DND-41 (cell line): ENCODE data around the gene PLEKHA7.
A peak's percentile ranks its signal among the peaks of the same experiment; 100 is the strongest.

Experiments used
- ATAC-seq: fragments of 200-7000 bp; cut with Tn5 transposase; 3 replicates; pipeline ENCODE4 v1.9.1; 2021; ENCODE audit warnings: low read depth; ENCODE audit not compliant: insufficient read depth
- DNase-seq: peaks from one replicate; pipeline ENCODE4 v3.0.0-alpha.2; 2020
- H2AFZ ChIP-seq: 2 replicates; pipeline ENCODE4 v1.6.0; 2012; ENCODE audit warnings: low read depth, low read length
- H3K27ac ChIP-seq: 2 replicates; pipeline ENCODE4 v1.5.1; 2012; ENCODE audit warnings: low read length, inconsistent platforms
- H3K27me3 ChIP-seq: fragments of 200-600 bp; sonication (generic); 2 replicates; pipeline ENCODE4 v1.6.0; 2012; ENCODE audit warnings: low read length, mild to moderate bottlenecking, inconsistent platforms; ENCODE audit not compliant: insufficient read depth, poor library complexity
- H3K36me3 ChIP-seq: 2 replicates; pipeline ENCODE4 v1.5.1; 2012; ENCODE audit warnings: low read length, inconsistent platforms; ENCODE audit not compliant: insufficient read depth
- H3K4me1 ChIP-seq: 2 replicates; pipeline ENCODE4 v1.5.1; 2012; ENCODE audit warnings: mild to moderate bottlenecking, low read length; ENCODE audit not compliant: insufficient read depth
- H3K4me2 ChIP-seq: 2 replicates; pipeline ENCODE4 v1.6.0; 2012; ENCODE audit warnings: mild to moderate bottlenecking, moderate library complexity, low read length, inconsistent platforms; ENCODE audit not compliant: insufficient read depth
- H3K4me3 ChIP-seq, 2 experiments: fragments of 200-600 bp in 1 of 2; shearing (Covaris generic) in 1 of 2; 2 replicates each; pipeline ENCODE4 v1.5.1; 2012 to 2016; ENCODE audit warnings: inconsistent platforms in 2 of 2, low read length in 2 of 2, mild to moderate bottlenecking in 2 of 2, low read depth in 1 of 2, moderate library complexity in 1 of 2
- H3K79me2 ChIP-seq: 2 replicates; pipeline ENCODE4 v1.6.0; 2012; ENCODE audit warnings: low read length, inconsistent platforms; ENCODE audit not compliant: insufficient read depth
- H3K9ac ChIP-seq: 2 replicates; pipeline ENCODE4 v1.6.0; 2012; ENCODE audit warnings: low read depth, mild to moderate bottlenecking, inconsistent platforms, low read length, moderate library complexity
- H3K9me3 ChIP-seq: 2 replicates; pipeline ENCODE4 v1.5.1; 2012; ENCODE audit warnings: low read length, moderate library complexity, mild to moderate bottlenecking, inconsistent platforms; ENCODE audit not compliant: insufficient read depth, severe bottlenecking
- H4K20me1 ChIP-seq: 2 replicates; pipeline ENCODE4 v1.6.0; 2012; ENCODE audit warnings: low read length; ENCODE audit not compliant: insufficient read depth
- EZH2 ChIP-seq: IDR thresholded peaks from 3 replicates; pipeline ENCODE4 v1.6.1; 2012; ENCODE audit warnings: borderline replicate concordance, low read depth, mild to moderate bottlenecking, moderate library complexity, low read length, inconsistent platforms; ENCODE audit not compliant: severe bottlenecking
- TF ChIP-seq, protein P1 (sequence below): IDR thresholded peaks from 2 replicates; pipeline ENCODE4 v1.5.1; 2012; ENCODE audit warnings: borderline replicate concordance, low read length, moderate library complexity, mild to moderate bottlenecking; ENCODE audit not compliant: poor library complexity, severe bottlenecking; ENCODE audit errors: extremely low read depth

PLEKHA7 gene

DNA sequence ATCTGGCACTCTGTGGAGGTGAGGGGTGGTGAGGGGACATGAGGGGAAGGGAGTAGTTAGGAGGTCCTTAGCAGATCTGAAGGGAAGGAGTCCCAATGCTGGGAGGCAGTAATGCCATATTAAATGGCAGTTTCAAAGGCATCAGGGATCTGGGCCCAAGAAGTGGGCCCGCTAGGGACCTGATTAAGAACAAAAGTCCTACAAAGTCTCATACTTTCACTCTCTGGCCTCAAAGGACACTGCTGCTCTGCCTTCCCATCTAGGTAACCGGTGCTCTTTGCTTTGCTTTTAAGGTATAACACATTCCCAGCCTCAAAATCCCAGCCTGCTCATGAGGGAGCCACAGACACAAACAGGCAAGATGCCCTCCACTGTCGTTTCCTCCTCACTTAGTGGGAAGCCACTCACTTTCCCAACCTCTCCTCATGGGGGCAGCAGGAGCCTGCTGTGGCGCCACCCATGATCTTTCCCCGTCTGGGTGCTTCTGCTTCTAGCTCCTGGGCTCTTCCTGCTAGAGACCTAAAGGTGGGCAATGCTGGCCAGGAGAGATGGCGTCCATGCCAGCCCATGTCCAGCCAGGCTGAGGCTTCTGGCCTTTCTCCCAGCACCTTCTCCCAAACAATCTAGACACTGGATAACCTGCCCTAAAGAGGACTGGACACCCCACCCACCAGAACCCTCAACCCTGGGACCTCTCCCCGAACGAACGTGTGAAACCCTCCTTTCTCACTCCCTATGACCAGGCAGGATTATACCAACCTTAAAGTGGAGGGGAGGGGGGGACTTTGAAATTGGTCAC lies 68.3 kb downstream of the PLEKHA7 start:
- DNase-seq (peak; percentile 49), ATAC-seq (peak; percentile 85)
- peaks cover 4% of the 10 kb centered on the region for H3K27me3 ChIP-seq
- H3K27ac ChIP-seq: no peak overlapping the region
- H3K36me3 ChIP-seq: no peaks in the 10 kb centered on the region
- H4K20me1 ChIP-seq: no peaks in the 10 kb centered on the region
- H3K9me3 ChIP-seq: no peaks in the 10 kb centered on the region
- H2AFZ ChIP-seq: no peak overlapping the region
- TF ChIP-seq, protein P1, sequence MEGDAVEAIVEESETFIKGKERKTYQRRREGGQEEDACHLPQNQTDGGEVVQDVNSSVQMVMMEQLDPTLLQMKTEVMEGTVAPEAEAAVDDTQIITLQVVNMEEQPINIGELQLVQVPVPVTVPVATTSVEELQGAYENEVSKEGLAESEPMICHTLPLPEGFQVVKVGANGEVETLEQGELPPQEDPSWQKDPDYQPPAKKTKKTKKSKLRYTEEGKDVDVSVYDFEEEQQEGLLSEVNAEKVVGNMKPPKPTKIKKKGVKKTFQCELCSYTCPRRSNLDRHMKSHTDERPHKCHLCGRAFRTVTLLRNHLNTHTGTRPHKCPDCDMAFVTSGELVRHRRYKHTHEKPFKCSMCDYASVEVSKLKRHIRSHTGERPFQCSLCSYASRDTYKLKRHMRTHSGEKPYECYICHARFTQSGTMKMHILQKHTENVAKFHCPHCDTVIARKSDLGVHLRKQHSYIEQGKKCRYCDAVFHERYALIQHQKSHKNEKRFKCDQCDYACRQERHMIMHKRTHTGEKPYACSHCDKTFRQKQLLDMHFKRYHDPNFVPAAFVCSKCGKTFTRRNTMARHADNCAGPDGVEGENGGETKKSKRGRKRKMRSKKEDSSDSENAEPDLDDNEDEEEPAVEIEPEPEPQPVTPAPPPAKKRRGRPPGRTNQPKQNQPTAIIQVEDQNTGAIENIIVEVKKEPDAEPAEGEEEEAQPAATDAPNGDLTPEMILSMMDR: peak; percentile 67
- no peak for TF ChIP-seq EZH2
- no peak overlapping the region for H3K4me3 ChIP-seq
- H3K4me1 ChIP-seq: no peaks in the 10 kb centered on the region
- no peaks in the 10 kb centered on the region for H3K79me2 ChIP-seq
- H3K9ac ChIP-seq: no peak overlapping the region
- no peak overlapping the region for H3K4me2 ChIP-seq

DNA sequence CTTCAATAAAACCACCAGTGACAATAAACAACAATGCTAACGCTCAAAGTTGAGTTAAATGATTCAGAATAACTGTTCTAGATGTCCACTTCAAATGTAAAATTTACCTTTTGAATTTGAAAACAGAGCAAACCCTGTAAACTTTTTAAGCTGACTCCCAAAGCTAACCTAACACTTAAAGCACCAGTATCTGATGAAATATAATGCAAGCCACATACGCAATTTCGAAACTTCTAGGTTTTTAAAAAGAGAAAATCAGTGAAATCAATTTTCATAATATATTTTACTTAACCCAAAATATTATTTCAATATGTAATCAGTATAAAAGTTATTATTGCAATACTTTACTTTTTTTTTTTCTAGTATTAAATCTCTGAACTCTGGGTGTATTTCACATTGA lies 71.3 kb downstream of the PLEKHA7 start:
- ATAC-seq (no peak), DNase-seq (no peak)
- H3K27me3 ChIP-seq: no peaks in the 10 kb centered on the region
- no peak overlapping the region for H3K4me3 ChIP-seq
- no peaks in the 10 kb centered on the region for H3K4me1 ChIP-seq
- no peaks in the 10 kb centered on the region for H3K9me3 ChIP-seq
- no peak overlapping the region for H3K27ac ChIP-seq
- H3K79me2 ChIP-seq: no peaks in the 10 kb centered on the region
- H3K36me3 ChIP-seq: no peaks in the 10 kb centered on the region
- no peak overlapping the region for H3K9ac ChIP-seq
- no peak overlapping the region for H3K4me2 ChIP-seq
- no peaks in the 10 kb centered on the region for H4K20me1 ChIP-seq
- no peak overlapping the region for H2AFZ ChIP-seq
- TF ChIP-seq EZH2: no peak
- TF ChIP-seq, protein P1: no peak

DNA sequence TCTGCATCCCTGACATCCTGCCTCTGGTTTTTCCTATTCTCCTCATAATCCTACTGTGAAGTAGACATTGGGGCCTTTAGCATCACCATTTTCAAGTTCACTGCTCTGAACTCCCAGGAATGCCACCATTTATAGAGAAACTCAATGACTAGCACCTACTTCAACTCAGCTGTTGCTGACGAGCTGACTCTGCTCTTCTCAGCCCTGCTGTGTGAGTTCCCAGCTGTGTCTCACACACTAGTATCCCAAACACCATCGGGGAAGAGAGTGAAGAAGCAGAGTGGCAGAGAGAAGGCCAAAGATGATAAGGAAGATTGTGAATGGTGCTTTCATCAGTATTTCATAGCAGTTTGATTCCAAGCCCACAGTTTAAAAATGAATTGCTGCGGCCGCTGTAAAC lies 71.9 kb downstream of the PLEKHA7 start:
- Histone ChIP-seq H3K9ac (no peak overlapping the region), H3K79me2 (no peaks in the 10 kb centered on the region), H3K36me3 (no peaks in the 10 kb centered on the region), H3K4me3 (no peak overlapping the region), H3K9me3 (no peaks in the 10 kb centered on the region), H3K4me2 (no peak overlapping the region), H3K27me3 (no peaks in the 10 kb centered on the region), H3K27ac (no peak overlapping the region), H3K4me1 (no peaks in the 10 kb centered on the region), H2AFZ (no peak overlapping the region), H4K20me1 (no peaks in the 10 kb centered on the region)
- ATAC-seq (no peak), DNase-seq (no peak)
- TF ChIP-seq EZH2: no peak
- TF ChIP-seq, protein P1: no peak
